ENCODE measurements around the gene CCSER1.

CCSER1 gene

DNA sequence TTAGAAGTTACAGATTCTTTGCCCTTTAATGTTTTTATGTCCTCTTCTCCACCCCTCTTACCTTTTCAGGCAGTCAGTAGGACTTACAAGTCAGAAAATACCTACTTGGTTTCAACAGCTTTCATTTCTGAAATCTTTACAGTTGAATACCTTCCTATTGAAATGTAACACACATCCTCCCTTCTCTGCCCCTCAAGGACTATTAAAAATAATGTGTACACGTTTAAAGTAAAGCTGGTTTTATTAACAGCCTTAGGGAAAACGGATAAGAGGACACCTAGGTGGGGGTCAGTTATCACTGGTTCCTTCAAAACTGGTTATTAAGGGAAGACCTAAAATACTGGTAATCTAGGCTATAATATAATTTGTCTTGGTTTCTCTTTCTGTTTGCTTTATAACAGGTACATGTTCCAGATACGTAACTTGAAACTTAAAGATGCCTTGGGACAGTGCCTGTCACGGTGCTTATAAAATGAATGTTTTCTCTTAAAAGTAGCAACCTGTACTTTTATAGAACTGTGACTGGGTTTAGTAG, 1.8 kb downstream of the CCSER1 start:
- DNase-seq, result no peak

DNA sequence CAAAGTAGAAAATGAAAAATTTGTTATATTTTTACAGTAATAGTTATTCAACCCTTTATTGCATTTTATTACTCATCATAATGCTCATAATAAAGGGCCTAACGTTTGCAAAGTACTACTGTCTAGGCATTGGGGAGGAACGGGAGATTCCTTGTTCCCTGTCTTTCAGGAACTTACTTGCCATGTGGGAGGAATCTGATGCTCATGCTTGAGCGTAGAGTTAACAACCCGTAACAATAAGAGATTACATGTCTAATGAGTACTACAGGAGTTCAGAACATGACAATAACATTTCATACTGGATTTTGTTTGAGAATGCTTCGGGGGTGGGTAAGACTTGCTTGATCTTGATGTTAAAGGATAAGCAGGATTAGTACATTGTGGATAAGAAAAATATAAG, 2.9 kb downstream of the CCSER1 start:
- no peak for DNase-seq

DNA sequence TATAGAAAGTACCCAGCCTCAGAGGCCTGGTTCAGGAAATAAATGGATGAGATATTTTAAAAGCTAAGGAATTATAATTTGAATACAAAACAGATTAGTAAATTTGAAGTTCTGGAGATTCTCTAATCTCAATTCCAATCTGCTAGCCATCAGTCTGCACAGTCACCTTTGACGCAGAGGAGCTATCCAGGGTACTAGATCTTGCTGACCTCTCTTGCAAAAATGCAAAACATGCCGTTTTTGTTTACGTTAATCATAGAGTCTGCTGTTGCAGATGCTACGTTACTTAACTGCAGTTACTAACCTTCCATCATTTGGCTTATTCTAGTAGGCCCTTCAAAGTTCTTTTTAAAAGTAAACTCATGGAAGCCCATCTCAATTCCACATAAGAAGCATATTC, 10.4 kb downstream of the CCSER1 start:
- DNase-seq, result no peak

DNA sequence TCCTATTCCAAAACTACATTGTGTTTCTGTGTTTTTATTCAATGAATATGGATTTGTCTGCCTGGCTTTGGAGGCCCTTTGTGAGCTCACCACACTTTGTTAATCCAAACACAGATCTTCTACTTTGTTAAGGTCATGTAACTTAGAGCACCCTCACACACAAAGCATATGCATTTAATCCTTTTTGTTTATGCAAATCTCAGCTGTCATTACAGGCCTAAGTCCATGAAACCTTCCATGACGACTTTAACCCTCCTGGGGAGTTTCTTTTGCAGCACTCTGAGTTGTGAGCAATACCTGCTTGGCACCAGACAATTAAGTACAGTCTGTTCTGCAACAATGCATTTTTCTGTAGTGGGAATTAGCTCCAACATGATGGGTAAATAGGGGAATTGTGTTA, 14.9 kb downstream of the CCSER1 start:
- no peak for DNase-seq

DNA sequence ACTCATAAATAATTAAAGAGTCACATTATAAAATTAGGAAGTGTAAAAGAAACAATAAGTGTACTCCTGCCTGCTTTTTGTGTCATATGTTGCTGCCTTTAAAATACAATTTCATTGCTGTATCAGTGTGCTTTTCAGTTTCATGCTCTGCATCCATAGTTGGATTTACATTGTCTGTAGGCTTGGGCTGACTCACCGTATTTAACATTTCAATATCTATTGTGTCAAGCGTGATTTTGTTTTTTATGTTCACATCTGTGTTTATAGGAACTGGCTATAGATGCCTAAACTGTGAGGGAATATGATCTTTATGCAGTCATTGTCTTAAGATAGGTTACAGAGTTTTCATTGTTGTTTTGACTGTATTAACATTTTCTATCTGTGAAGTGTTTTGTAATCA, 18.1 kb downstream of the CCSER1 start:
- no peak for DNase-seq

DNA sequence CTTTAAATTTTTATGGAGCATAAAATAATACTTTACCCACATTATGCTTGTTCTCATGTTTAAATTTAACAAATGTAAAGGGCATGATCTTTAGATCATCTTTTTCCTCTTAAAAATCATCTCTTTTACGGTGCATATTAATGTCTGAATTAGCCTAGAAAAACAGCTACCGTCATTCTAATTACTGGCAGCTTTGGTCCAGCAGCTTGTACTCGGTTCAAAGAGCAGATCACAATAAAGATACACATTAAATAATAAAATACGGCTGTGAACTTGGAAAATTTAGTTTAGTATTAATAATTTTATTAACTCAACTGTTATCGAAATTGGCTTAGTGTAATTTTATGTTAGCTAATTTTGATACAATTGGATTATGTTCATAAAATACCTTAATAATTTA, 19.1 kb downstream of the CCSER1 start:
- DNase-seq, result no peak

DNA sequence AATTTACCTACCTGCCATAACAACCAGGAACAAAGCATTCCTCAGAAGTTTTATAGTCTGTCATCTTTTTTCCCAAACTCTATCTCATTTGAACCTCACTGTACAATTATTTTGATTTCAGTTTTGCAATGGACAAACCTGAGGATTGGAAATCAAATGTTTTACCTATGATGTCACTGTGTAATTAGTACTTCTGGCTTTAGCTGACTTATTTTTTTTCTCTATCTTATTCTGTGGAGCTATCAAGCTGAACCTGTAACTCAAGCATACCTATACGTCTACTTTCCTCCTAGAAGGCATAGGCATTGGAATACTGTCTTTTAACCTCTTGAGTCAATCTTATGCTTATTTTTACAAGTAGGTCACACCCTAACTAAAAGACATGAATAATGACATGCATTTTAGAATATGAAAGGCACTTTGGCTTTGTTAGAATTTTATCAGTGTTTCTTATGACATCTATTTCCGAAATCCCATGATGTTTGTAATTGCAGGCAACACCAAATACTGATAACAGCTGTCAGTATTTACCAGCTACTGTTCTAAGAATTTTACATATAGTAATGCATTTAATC, 21.5 kb downstream of the CCSER1 start:
- no peak for DNase-seq

DNA sequence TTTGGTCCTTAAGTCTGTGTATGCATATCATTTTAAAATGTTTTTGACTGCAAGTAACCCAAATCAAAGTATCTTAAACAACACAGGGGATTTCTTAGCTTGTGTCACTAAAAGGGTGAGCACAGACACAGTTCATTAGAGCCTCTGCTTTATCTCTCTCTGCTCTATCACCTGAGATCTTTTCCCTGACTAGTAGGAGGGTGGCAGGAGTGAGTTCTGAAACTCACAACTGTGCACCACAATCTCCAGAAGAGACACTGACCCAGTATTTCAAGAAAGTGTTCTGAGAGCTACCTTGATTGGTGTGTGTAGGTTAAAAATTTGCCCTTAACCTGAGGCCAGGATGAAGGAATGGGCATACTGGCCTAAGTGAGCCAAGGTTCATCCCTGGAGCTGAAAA, 24.8 kb downstream of the CCSER1 start:
- no peak for DNase-seq

DNA sequence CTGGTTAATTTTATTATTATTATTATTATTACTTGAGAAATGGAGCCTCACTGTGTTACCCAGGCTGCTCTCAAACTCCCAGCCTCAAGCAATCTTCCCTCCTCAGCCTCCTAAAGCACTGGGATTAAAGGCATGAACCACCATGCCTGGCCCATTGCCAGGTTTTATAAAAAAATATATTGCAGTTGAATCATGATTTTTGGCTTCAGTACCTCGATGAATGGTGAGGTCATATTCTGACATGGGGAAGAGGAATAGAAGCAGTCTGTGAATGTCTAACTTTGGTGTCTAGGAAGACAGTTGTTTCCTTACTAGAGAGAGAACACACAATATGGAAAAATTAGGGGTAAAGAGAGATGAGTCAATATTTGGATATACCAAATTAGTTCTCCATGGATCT, 32.0 kb downstream of the CCSER1 start:
- DNase-seq, result no peak

DNA sequence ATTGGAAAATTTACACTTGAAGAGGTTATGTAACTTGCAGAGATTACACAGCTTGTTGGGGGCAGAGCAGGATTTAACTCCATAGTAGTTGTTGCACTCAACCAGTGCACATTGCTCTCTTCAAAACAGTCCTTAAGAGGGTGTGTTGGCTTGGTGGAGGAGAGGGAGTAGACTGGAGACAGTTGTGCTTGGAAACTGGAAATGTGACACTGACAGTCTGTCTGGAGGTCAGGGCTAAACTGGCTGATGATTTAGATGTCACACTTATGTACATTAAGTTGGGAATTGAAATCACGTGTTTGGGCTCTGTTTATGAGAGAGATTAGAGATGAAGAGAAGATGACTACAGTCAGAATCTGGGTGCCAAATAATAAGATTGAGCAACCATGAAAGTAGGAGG, 32.9 kb downstream of the CCSER1 start:
- no peak for DNase-seq

DNA sequence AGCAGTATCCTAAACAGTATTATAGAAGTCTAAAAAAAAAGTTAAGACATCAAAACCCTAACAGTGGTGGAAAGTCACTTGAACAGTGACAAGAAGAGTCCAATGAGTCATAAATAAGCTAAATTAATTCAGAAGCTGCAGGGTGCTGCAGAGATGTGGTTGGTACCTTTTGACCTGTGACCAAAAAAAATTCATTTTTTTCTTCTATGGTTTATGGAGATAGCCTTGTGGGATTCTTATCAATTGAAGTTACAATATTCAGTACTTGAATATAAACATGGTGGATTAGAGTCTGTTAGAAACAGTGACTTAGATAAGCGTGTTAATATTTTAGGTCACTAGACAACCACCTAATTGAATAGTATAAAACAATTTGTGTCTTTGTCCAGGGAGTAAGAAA, 35.4 kb downstream of the CCSER1 start:
- DNase-seq, result no peak

DNA sequence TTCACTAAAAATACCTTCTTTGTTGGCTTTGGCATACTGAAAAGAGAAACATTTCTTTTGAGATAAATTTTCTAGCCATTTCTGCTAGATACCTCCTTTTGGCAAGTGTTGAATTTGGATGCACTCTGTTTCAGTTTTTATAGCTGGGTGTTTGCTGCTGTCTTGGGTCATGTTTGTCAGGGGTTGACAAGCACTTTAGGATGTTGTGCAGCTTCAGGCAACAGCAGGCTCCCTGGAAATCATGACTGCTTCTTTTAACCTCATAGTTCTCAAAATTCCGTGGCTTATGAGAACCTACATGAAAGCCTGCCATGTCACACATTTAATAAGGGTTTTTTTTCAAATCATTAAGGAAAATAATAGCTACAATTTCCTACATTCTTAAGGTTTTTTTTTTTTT, 36.7 kb downstream of the CCSER1 start:
- DNase-seq, result no peak

DNA sequence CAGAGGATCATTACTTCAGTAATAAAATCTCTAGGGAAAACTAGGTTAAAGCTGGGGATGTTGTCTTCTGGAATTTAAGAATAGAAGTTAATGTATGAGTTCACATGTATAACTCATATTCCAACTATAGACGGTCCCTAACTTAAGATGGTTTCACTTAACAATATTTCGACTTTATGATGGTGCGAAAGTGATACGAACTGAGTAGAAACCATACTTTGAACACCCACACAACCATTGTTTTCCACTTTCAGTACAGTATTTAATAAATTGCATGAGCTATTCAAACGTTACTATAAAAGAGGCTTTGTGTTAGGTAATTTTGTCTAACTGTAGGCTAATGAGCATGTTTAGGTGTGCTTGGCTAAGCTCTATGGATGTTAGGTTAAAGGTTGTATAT, 38.7 kb downstream of the CCSER1 start:
- no peak for DNase-seq

DNA sequence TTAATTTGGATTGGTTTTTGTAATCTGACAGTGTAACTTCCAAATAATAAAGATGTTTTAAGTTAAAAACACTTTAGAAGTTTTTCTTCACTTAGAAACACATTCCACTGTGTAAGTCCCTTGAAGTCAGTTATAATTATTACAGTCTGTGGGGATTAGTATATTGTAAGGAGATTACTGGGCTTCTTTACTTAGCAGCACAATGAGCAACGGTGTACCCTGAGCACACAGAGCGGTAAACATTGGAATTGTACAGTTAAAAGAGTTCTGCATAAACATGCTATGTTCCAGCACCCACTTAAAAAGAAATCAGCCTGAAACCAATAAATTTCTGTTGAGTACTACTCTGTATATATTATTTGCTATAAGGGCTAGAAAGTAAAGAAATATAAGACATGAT, 44.3 kb downstream of the CCSER1 start:
- DNase-seq, result no peak

DNA sequence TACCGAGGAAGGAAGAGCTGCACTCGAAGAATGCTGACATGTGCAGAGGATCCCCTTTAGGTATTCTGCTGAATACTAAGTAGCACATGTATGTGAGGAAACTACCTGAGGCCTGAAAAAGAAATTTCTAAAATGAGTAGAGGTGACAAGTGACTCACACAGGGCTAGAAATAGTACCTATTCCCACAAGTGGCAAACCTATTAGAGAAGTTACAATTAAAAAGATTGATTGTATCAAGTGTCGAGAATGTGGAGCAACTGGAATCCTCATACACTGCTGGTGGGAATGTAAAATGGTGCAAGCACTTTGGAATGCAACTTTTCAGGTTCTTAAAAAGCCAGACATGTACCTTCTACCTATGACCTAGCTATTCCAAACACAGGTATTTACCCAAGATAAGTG, 47.4 kb downstream of the CCSER1 start:
- no peak for DNase-seq

DNA sequence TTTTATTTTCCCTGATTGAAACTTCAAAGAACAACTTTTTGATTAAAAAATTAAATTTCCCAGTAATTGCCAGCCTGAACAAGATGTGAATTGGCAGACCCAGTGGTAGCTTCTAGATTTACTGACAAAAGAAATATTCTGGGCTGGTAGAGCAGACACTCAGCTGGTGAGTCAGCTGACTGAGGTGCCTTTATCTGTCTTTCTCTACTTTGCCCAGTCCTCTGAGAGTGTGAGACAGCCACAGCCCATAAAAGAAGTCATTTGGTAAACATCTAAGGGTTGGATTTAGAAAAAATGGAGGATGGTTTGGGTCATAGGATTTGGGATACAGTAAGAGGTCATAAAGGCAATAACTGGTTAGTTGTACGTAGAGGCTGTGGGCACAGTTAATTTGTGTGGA, 54.5 kb downstream of the CCSER1 start:
- DNase-seq, result no peak

DNA sequence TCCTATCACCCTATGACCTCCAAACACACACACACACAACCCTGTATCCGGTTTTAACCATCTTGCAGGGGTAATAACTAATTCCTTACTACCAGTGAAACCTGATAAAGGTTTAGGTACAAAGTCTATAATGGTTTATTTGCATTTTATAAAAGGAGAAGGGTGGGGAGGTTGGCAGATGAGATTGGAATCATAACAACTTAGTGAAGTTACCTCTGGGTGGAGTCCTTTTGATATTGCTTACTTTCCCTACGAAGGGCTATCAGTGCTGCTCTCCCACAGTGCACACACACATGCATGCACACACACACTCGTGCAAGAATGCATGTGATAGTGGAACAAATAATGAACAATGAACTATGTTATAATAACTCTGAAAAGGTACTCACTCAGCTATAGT, 56.1 kb downstream of the CCSER1 start:
- DNase-seq, result no peak

DNA sequence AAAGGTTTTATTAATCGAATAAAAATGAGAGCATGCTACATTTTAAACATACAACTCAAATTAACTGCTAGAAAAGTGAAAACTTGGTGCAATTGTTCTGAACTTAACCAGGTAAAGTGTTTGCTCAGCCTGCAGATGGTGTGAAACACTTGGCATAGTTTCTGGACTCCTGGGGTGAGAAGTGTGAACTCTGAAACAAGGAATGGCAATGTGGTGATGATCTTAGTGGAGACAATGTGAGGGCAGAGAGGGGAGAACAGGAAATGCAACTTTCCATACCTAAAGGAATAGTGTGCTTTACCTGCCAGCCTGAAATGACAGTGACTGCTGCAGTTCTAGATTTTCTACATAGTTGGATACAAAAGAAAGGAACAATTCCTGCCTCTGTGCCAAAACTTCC, 57.4 kb downstream of the CCSER1 start:
- DNase-seq, result no peak

DNA sequence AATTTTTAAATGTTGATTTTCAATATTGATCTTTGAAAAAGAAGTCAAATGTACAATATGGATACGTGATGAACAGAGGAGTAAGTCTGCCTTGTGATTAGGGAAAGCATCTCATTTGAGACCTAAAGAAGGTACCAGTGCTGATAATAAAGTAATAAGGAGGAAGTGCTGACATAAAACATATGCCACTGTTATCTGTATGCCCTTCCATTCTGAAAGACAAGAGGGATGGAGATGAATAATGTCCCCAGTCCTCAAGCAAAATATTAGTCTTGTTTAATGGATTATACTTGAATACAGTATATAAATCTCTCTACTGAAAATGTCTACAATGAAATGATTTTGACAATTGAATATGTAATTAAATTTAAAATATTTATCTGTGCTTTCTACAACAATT, 58.2 kb downstream of the CCSER1 start:
- no peak for DNase-seq

DNA sequence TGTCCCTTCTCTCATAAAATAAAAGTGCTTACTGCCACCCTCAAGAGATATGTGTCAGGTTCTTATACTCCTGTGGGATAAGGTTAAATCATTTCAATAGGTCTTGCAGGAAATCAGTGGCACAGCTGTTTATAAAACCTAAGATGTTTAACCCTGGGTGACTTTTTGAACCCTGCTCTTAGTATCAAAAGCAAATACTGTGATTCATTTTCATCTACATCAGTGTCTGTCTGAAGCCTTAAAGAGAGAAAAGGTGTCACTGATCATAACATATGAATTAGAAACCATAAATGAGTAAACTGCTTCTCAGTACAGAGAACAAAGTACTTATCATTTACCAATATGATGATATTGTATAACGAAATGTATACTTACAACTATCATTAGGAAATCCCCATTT, 59.0 kb downstream of the CCSER1 start:
- DNase-seq, result no peak

DNA sequence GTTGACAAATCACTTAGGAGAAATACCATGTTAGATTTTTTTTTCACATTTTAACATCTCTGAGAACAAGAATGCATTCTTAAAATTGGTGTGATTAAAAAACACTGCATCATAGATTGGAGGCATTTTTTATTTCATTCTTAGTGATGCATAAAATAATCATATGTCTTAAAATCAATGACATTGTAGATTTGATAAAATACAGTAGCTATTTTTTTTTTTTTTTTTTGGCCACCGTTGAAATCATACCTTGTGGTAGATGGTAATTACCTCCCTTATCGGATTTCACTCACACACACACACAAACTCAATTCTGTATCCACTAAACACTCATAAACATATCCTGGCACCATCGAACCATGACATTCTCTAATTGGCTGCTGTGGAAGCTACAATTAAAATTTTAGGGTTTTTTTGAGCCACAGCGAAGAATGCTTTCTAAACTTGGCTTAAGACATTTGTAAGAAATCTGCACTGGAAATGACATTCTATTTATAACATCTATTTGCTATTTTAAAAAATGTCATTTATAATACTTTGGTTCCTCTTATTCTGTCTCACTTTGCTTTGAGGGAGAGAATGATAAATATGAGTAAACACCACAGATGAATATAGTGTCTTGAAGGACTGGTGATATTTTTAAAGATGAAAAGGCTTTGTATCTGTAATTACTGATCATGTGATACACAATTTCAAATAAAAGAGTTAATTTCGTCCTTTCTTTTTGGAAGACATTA, 60.1 kb downstream of the CCSER1 start:
- DNase-seq, result no peak

DNA sequence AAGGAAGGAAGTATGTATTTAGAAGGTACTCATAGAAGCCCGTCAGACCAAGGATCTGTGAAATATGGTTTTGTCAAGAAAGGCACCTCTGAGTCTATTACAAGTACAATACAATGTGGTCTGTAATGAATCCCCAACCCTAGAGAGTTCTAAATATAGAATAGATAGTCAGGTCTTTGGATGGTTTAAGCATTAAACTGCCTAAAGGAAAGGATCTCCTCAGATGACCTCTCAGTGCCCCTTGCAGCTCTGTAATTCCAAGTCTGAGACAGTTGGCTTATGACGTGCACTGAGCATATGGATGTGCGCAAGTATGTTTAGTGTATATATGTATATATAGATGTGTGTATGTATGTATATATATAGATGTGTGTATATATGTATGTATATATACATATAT, 62.0 kb downstream of the CCSER1 start:
- DNase-seq, result no peak

DNA sequence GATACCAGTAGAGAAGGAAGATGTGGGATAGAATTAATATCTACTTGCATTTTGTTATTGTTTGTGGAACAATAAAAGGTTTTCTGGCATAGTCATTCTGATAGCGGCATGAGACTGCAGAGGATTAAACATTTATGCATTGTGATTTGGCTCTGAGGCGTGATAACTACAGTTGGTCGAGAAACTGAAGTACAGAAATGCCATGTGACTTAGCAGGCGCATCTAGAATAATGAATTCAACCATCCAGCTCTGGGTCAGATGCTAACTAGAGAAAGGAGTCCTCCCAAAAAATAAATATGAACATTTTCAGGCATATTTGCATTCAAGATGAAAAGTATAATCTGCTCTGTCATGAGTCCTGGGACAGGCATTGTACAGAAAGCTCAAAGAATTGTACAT, 62.8 kb downstream of the CCSER1 start:
- no peak for DNase-seq

DNA sequence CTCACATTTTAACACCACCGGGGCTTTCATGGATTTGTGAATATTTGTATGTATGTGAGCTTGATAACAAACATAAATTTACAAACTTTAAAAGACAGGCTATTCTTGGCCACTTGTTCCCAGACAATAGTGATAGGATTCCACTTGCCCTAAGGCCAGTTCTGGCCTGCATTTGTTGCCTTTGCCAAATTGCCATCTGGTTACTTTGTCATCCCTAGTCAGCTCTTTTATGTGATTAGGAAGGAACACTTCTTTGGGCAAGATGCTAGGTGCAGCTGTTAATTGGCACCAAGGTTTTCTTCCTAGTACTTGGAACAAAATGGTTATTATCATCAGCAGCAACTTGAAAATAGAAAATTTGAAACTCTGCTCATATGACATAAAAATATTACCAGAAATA, 63.3 kb downstream of the CCSER1 start:
- DNase-seq, result no peak

All from inflammatory macrophage (primary cell).